MCF 10A (cell line): ENCODE results near the gene SMARCC1. TPM values are rescaled to one million over a fixed set of nuclear protein-coding genes. Genes with fewer than 3 reads are reported as not detected.

Source experiments
- BruUV-seq: library from RNA; stranded (reverse); fragments of 400-500 nt; replicated peaks from 2 replicates; lab custom pipeline; 2021; lab: Mats Ljungman, UMichigan
- CTCF ChIA-PET: fragments of 300-600 bp; sonication (Branson Sonifier 250); formaldehyde crosslinking; extraction: SDS; loops from one replicate; lab custom pipeline; 2021; ENCODE audit warnings: antibody characterized with exemption, inconsistent platforms; lab: Yijun Ruan, JAX
- POLR2A ChIA-PET: fragments of 300-600, 350-650 bp; sonication (Branson Sonifier 250); formaldehyde crosslinking; extraction: SDS; loops from one replicate; lab custom pipeline; 2020; ENCODE audit warnings: antibody characterized with exemption, inconsistent platforms; lab: Yijun Ruan, JAX
- DNase-seq: peaks from one replicate; pipeline ENCODE4 v3.0.0-alpha.2; 2018; ENCODE audit not compliant: unreplicated experiment
- H3K27ac Mint-ChIP-seq: one replicate; pipeline ENCODE4 v1.8.0; 2022; ENCODE audit warnings: mild to moderate bottlenecking, low read depth, mixed read lengths; ENCODE audit not compliant: unreplicated experiment
- H3K27me3 Mint-ChIP-seq: one replicate; pipeline ENCODE4 v1.8.0; 2022; ENCODE audit warnings: mixed read lengths; ENCODE audit not compliant: insufficient read depth, unreplicated experiment
- H3K36me3 Mint-ChIP-seq: one replicate; pipeline ENCODE4 v1.8.0; 2022; ENCODE audit warnings: mild to moderate bottlenecking, moderate library complexity, mixed read lengths; ENCODE audit not compliant: insufficient read depth, unreplicated experiment
- H3K4me1 Mint-ChIP-seq: one replicate; pipeline ENCODE4 v1.8.0; 2022; ENCODE audit warnings: mixed read lengths; ENCODE audit not compliant: insufficient read depth, unreplicated experiment
- H3K4me3 Mint-ChIP-seq: one replicate; pipeline ENCODE4 v1.8.0; 2022; ENCODE audit warnings: mild to moderate bottlenecking, moderate library complexity, mixed read lengths; ENCODE audit not compliant: unreplicated experiment
- H3K9me3 Mint-ChIP-seq: one replicate; pipeline ENCODE4 v1.8.0; 2022; ENCODE audit warnings: mixed read lengths; ENCODE audit not compliant: unreplicated experiment
- CTCF ChIP-seq: fragments of 200-600 bp; IDR thresholded peaks from one replicate; pipeline ENCODE4 v1.8.0; 2022; ENCODE audit warnings: antibody characterized with exemption, mild to moderate bottlenecking; ENCODE audit not compliant: unreplicated experiment
- intact Hi-C: fragments of 100-400 bp; cut with micrococcal nuclease; formaldehyde crosslinking; loops from 2 replicates; pipeline ENCODE4 v1.14.1; 2022
- total RNA-seq: library from RNA; stranded (reverse); gene quantifications from 2 replicates; pipeline ENCODE4 v1.2.3, GENCODE V29; 2022

SMARCC1 gene
- total RNA-seq, 1 experiment from 2014 or later = 77.5 TPM

- intact Hi-C loops = loop anchor here (5.0 to 10.0 kb wide), 2 partner anchors 119 to 144 kb away; partner anchors contain the start of gene SMARCC1
- Mint-ChIP-seq H3K9me3 (no peaks in the 10 kb centered on the region), H3K4me3 (no peak overlapping the region), H3K4me1 (peaks cover 11% of the 10 kb centered on the region), H3K27ac (no peak overlapping the region), H3K27me3 (no peaks in the 10 kb centered on the region), H3K36me3 (peaks cover 56% of the 10 kb centered on the region)
- DNase-seq = no peak
- ChIA-PET POLR2A (no interaction called here), CTCF (no interaction called here)
- no TSS peak for BruUV-seq
- TF ChIP-seq CTCF = no peak
These were observed 115.6 kb downstream of the SMARCC1 start for GRCh38 chr3:47666118-47666517.

DNA sequence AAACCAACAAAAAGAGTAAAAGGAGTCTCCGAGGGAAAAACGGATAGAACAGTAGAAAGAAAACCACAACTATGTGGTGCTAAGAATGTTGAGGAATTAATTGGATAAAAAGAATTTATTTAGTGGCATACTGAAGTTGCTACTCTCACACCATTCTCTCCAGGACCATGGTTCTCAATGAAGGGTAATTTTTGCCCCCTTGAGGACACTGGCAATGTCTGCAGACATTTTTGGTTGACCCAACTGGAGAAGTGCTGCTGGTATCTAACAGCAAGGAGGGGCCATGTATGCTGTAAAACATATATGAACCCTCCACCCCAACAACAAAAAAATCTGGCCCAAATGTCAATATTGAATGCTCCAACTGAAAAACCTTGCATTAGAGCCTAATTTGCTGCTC lies 117.2 kb downstream of the SMARCC1 start:
- Mint-ChIP-seq H3K36me3 (peaks cover 41% of the 10 kb centered on the region), H3K9me3 (no peaks in the 10 kb centered on the region)
- intact Hi-C loops = loop anchor here (10.0 kb wide), 1 partner anchor 120 kb away; the partner anchor contains the start of gene SMARCC1

GRCh38 chr3:47663630-47664240 lies 118.0 kb downstream of the SMARCC1 start:
- POLR2A ChIA-PET = interaction anchor here (1.0 kb wide), 1 partner anchor 116 kb away, joined by 3 read pairs; no protein-coding TSS in a partner anchor
- no TSS peak for BruUV-seq
- Mint-ChIP-seq H3K9me3 (no peaks in the 10 kb centered on the region), H3K27ac (no peak overlapping the region), H3K27me3 (no peaks in the 10 kb centered on the region), H3K4me1 (peaks cover 11% of the 10 kb centered on the region), H3K4me3 (no peak overlapping the region), H3K36me3 (peaks cover 39% of the 10 kb centered on the region)
- TF ChIP-seq CTCF = no peak
- intact Hi-C loops = loop anchor here (10.0 kb wide), 1 partner anchor 121 kb away; the partner anchor contains the start of gene SMARCC1
- no peak for DNase-seq
- CTCF ChIA-PET = no interaction called here

More for the DNA sequence above, 117.2 kb downstream of the SMARCC1 start:
- no TSS peak for BruUV-seq
- no peaks in the 10 kb centered on the region for H3K27me3 Mint-ChIP-seq
- CTCF ChIA-PET = interaction anchor here (0.6 kb wide), 1 partner anchor 494 kb away, joined by 3 read pairs; no protein-coding TSS in a partner anchor
- no peak overlapping the region for H3K27ac Mint-ChIP-seq
- peak; percentile 17 for TF ChIP-seq CTCF
- H3K4me3 Mint-ChIP-seq = no peak overlapping the region
- H3K4me1 Mint-ChIP-seq = peaks cover 17% of the 10 kb centered on the region
- POLR2A ChIA-PET = no interaction called here
- DNase-seq = peak; percentile 35

- intact Hi-C loops = loop anchor here (10.0 kb wide), 1 partner anchor 124 kb away; the partner anchor contains the start of gene SMARCC1
- H3K9me3 Mint-ChIP-seq = no peaks in the 10 kb centered on the region
- no TSS peak for BruUV-seq
- DNase-seq = peak; percentile 47
- H3K4me3 Mint-ChIP-seq = no peak overlapping the region
- POLR2A ChIA-PET = interaction anchor here (0.6 to 1.9 kb wide), 5 partner anchors 8 to 139 kb away, joined by 3 to 9 read pairs (median 4); no protein-coding TSS in a partner anchor
- CTCF ChIA-PET = interaction anchor here (0.6 to 0.9 kb wide), 2 partner anchors 89 to 140 kb away, joined by 4 to 5 read pairs; no protein-coding TSS in a partner anchor
- H3K27me3 Mint-ChIP-seq = no peaks in the 10 kb centered on the region
- H3K27ac Mint-ChIP-seq = peak overlapping the region; percentile 61
- peaks cover 41% of the 10 kb centered on the region for H3K36me3 Mint-ChIP-seq
- H3K4me1 Mint-ChIP-seq = peaks cover 11% of the 10 kb centered on the region
- no peak for TF ChIP-seq CTCF
These were observed 120.5 kb downstream of the SMARCC1 start for GRCh38 chr3:47661121-47661752.
